HT1080 (cell line): Measurements from ENCODE around the gene SLC25A48. TPM values are rescaled to one million over a fixed set of nuclear protein-coding genes. Genes with fewer than 3 reads are reported as not detected.

ENCODE experiments used
- DNase-seq: peaks from one replicate; pipeline ENCODE4 v3.0.0-alpha.2; 2015; ENCODE audit warnings: low read depth
- polyA plus RNA-seq, 2 experiments: library from polyadenylated mRNA; depleted of rRNA; stranded (reverse); fragments of >200 nt; gene quantifications; 2 replicates each; pipeline ENCODE4 v1.2.3, GENCODE V29; 2015
- total RNA-seq: library from RNA; depleted of rRNA; stranded (reverse); fragments of >200 nt; shearing (Covaris generic); gene quantifications from 2 replicates; pipeline ENCODE4 v1.2.3, GENCODE V29; 2014; rRNA removed

The SLC25A48 gene
- 1.4 TPM in 1 of 2 replicates, not detected in the other for total RNA-seq
- 0.08 TPM in 1 of 2 replicates, not detected in the other for polyA plus RNA-seq (2015; cell fraction: cytosol; rRNA removed)
- not detected in 2 replicates for polyA plus RNA-seq (2015; cell fraction: nucleus; rRNA removed)

- peak; percentile 32 for DNase-seq
Measured at GRCh38 chr5:135834639-135835529, at the start of gene SLC25A48. TSS of gene SLC25A48 (plus strand) at chr5:135834663. CDS start at chr5:135834848, 185 bp downstream.

GRCh38 chr5:135800656-135801055 is 33.8 kb upstream of the SLC25A48 start:
- no peak for DNase-seq

GRCh38 chr5:135810188-135810943 is 24.1 kb upstream of the SLC25A48 start:
- no peak for DNase-seq

- no peak for DNase-seq
Measured at GRCh38 chr5:135811007-135811406, 23.5 kb upstream of the SLC25A48 start.

GRCh38 chr5:135813758-135814157 is 20.7 kb upstream of the SLC25A48 start:
- DNase-seq: no peak

- DNase-seq: no peak
Measured at GRCh38 chr5:135814316-135814715, 20.1 kb upstream of the SLC25A48 start.

- no peak for DNase-seq
Measured at GRCh38 chr5:135814812-135815211, 19.7 kb upstream of the SLC25A48 start.

GRCh38 chr5:135821061-135821801 is 13.2 kb upstream of the SLC25A48 start:
- DNase-seq: no peak

GRCh38 chr5:135821802-135822201 is 12.7 kb upstream of the SLC25A48 start:
- no peak for DNase-seq

GRCh38 chr5:135822286-135822685 is 12.2 kb upstream of the SLC25A48 start:
- no peak for DNase-seq

- no peak for DNase-seq
Measured at GRCh38 chr5:135822959-135823358, 11.5 kb upstream of the SLC25A48 start.

GRCh38 chr5:135823881-135824280 is 10.6 kb upstream of the SLC25A48 start:
- no peak for DNase-seq

GRCh38 chr5:135824541-135825041 is 9.9 kb upstream of the SLC25A48 start:
- DNase-seq: no peak

GRCh38 chr5:135825373-135826220 is 8.9 kb upstream of the SLC25A48 start:
- DNase-seq: no peak

GRCh38 chr5:135826221-135826525 is 8.3 kb upstream of the SLC25A48 start:
- no peak for DNase-seq

GRCh38 chr5:135826994-135827671 is 7.3 kb upstream of the SLC25A48 start:
- DNase-seq: no peak

GRCh38 chr5:135827965-135828781 is 6.3 kb upstream of the SLC25A48 start:
- DNase-seq: no peak

GRCh38 chr5:135828782-135829127 is 5.7 kb upstream of the SLC25A48 start:
- no peak for DNase-seq

- DNase-seq: no peak
Measured at GRCh38 chr5:135829179-135829578, 5.3 kb upstream of the SLC25A48 start.
